ENCODE measurements around the gene DTNA.

DTNA gene

GRCh38 chr18:34932363-34932762 lies 222.3 kb downstream of the DTNA start:
- DNase-seq (ENCODE audit: low spot score) = no peak
- no peaks in the 10 kb centered on the region for H3K9me3 ChIP-seq (ENCODE audit: severe bottlenecking)
- H3K4me1 ChIP-seq (ENCODE audit: insufficient read depth, poor library complexity, severe bottlenecking) = peaks cover 9% of the 10 kb centered on the region
- TF ChIP-seq CTCF (IDR thresholded peaks at IDR 0.05; ENCODE audit: poor library complexity, severe bottlenecking) = no peak
- H3K36me3 ChIP-seq (ENCODE audit: low read depth) = no peaks in the 10 kb centered on the region
- H3K27me3 ChIP-seq (ENCODE audit: insufficient read depth, poor library complexity, severe bottlenecking) = no peaks in the 10 kb centered on the region
- H3K4me3 ChIP-seq (ENCODE audit: severe bottlenecking) = no peak overlapping the region
- no peak for ATAC-seq (ENCODE audit: low read depth)
- no peak overlapping the region for H3K27ac ChIP-seq (ENCODE audit: poor library complexity, severe bottlenecking)

- H3K4me3 ChIP-seq (ENCODE audit: severe bottlenecking) = no peak overlapping the region
- peaks cover 9% of the 10 kb centered on the region for H3K4me1 ChIP-seq (ENCODE audit: insufficient read depth, poor library complexity, severe bottlenecking)
- H3K9me3 ChIP-seq (ENCODE audit: severe bottlenecking) = no peaks in the 10 kb centered on the region
- no peak for DNase-seq (ENCODE audit: low spot score)
- no peaks in the 10 kb centered on the region for H3K36me3 ChIP-seq (ENCODE audit: low read depth)
- ATAC-seq (ENCODE audit: low read depth) = no peak
- TF ChIP-seq CTCF (IDR thresholded peaks at IDR 0.05; ENCODE audit: poor library complexity, severe bottlenecking) = no peak
- H3K27me3 ChIP-seq (ENCODE audit: insufficient read depth, poor library complexity, severe bottlenecking) = no peaks in the 10 kb centered on the region
- H3K27ac ChIP-seq (ENCODE audit: poor library complexity, severe bottlenecking) = no peak overlapping the region
Observed at GRCh38 chr18:34932792-34933466, 222.8 kb downstream of the DTNA start.

- no peaks in the 10 kb centered on the region for H3K27me3 ChIP-seq (ENCODE audit: insufficient read depth, poor library complexity, severe bottlenecking)
- no peak for TF ChIP-seq CTCF (IDR thresholded peaks at IDR 0.05; ENCODE audit: poor library complexity, severe bottlenecking)
- no peak for ATAC-seq (ENCODE audit: low read depth)
- H3K36me3 ChIP-seq (ENCODE audit: low read depth) = no peaks in the 10 kb centered on the region
- H3K4me3 ChIP-seq (ENCODE audit: severe bottlenecking) = no peak overlapping the region
- peaks cover 6% of the 10 kb centered on the region for H3K4me1 ChIP-seq (ENCODE audit: insufficient read depth, poor library complexity, severe bottlenecking)
- no peak for DNase-seq (ENCODE audit: low spot score)
- no peaks in the 10 kb centered on the region for H3K9me3 ChIP-seq (ENCODE audit: severe bottlenecking)
- no peak overlapping the region for H3K27ac ChIP-seq (ENCODE audit: poor library complexity, severe bottlenecking)
Observed at GRCh38 chr18:34933909-34934661, 224.0 kb downstream of the DTNA start.

GRCh38 chr18:34936772-34937171 lies 226.7 kb downstream of the DTNA start:
- no peaks in the 10 kb centered on the region for H3K36me3 ChIP-seq (ENCODE audit: low read depth)
- no peak overlapping the region for H3K4me3 ChIP-seq (ENCODE audit: severe bottlenecking)
- ATAC-seq (ENCODE audit: low read depth) = no peak
- H3K4me1 ChIP-seq (ENCODE audit: insufficient read depth, poor library complexity, severe bottlenecking) = no peaks in the 10 kb centered on the region
- no peaks in the 10 kb centered on the region for H3K9me3 ChIP-seq (ENCODE audit: severe bottlenecking)
- DNase-seq (ENCODE audit: low spot score) = no peak
- TF ChIP-seq CTCF (IDR thresholded peaks at IDR 0.05; ENCODE audit: poor library complexity, severe bottlenecking) = no peak
- H3K27me3 ChIP-seq (ENCODE audit: insufficient read depth, poor library complexity, severe bottlenecking) = peaks cover 3% of the 10 kb centered on the region
- H3K27ac ChIP-seq (ENCODE audit: poor library complexity, severe bottlenecking) = no peak overlapping the region

GRCh38 chr18:34938090-34938489 lies 228.0 kb downstream of the DTNA start:
- Histone ChIP-seq H3K4me3 (ENCODE audit: severe bottlenecking) (no peak overlapping the region), H3K36me3 (ENCODE audit: low read depth) (no peaks in the 10 kb centered on the region), H3K4me1 (ENCODE audit: insufficient read depth, poor library complexity, severe bottlenecking) (no peaks in the 10 kb centered on the region), H3K9me3 (ENCODE audit: severe bottlenecking) (no peaks in the 10 kb centered on the region), H3K27ac (ENCODE audit: poor library complexity, severe bottlenecking) (no peak overlapping the region), H3K27me3 (ENCODE audit: insufficient read depth, poor library complexity, severe bottlenecking) (peaks cover 3% of the 10 kb centered on the region)
- DNase-seq (ENCODE audit: low spot score) = no peak
- TF ChIP-seq CTCF (IDR thresholded peaks at IDR 0.05; ENCODE audit: poor library complexity, severe bottlenecking) = no peak
- ATAC-seq (ENCODE audit: low read depth) = no peak
